Upper lobe of left lung (tissue), 4 donors: Measurements from ENCODE around the gene PIANP.
"Not testable (repeated sequence)": the region's sequence is repeated elsewhere in the genome, so short reads cannot be mapped to it uniquely, and the experiment has no call there.

ENCODE experiments used
- EP300 ChIP-seq, 4 donors: sonication (generic); formaldehyde crosslinking; IDR thresholded peaks; one replicate each; pipeline ENCODE4 v1.5.1; 2017; ENCODE audit warnings: antibody characterized with exemption in 4 of 4, control low read depth in 2 of 4
- POLR2A ChIP-seq, 4 donors: fragments of 450-650 bp; IDR thresholded peaks; one replicate each; pipeline ENCODE4 v1.5.1; 2016 to 2017; ENCODE audit warnings: antibody characterized with exemption in 4 of 4, mild to moderate bottlenecking in 2 of 4
- TF ChIP-seq, protein P1 (sequence below), 6 experiments: fragments of 450-650 bp in 4 of 6; fragments of 200-600 bp in 2 of 6; sonication (generic) in 2 of 6; IDR thresholded peaks; one replicate each; pipeline ENCODE4 v1.5.1; 2016 to 2019; ENCODE audit warnings: antibody characterized with exemption in 6 of 6

DNA sequence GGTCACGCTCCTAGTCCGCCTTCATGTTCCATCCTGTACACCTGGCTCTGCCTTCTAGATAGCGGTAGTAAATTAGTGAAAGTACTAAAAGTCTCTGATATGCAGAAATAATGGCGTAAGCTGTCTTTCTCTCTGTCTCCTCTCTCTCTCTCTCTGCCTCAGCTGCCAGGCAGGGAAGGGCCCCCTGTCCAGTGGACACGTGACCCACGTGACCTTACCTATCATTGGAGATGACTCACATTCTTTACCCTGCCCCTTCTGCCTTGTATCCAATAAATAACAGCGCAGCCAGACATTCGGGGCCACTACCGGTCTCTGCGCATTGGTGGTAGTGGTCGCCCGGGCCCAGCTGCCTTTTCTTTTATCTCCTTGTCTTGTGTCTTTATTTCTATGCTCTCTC is 41.5 kb upstream of the PIANP start:
- TF ChIP-seq, protein P1, sequence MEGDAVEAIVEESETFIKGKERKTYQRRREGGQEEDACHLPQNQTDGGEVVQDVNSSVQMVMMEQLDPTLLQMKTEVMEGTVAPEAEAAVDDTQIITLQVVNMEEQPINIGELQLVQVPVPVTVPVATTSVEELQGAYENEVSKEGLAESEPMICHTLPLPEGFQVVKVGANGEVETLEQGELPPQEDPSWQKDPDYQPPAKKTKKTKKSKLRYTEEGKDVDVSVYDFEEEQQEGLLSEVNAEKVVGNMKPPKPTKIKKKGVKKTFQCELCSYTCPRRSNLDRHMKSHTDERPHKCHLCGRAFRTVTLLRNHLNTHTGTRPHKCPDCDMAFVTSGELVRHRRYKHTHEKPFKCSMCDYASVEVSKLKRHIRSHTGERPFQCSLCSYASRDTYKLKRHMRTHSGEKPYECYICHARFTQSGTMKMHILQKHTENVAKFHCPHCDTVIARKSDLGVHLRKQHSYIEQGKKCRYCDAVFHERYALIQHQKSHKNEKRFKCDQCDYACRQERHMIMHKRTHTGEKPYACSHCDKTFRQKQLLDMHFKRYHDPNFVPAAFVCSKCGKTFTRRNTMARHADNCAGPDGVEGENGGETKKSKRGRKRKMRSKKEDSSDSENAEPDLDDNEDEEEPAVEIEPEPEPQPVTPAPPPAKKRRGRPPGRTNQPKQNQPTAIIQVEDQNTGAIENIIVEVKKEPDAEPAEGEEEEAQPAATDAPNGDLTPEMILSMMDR (IDR thresholded peaks at IDR 0.05), result not testable (repeated sequence)
- TF ChIP-seq POLR2A, EP300 (IDR thresholded peaks at IDR 0.05): not testable (repeated sequence)
